GM19372 (cell line): ENCODE results near the gene ICA1L.

Source experiments
- ATAC-seq: cut with Tn5 transposase; IDR thresholded peaks from one replicate; pipeline ENCODE4 v1.9.1; 2021; ENCODE audit warnings: mild to moderate bottlenecking, low read depth, moderate library complexity; ENCODE audit not compliant: unreplicated experiment

Gene ICA1L

DNA sequence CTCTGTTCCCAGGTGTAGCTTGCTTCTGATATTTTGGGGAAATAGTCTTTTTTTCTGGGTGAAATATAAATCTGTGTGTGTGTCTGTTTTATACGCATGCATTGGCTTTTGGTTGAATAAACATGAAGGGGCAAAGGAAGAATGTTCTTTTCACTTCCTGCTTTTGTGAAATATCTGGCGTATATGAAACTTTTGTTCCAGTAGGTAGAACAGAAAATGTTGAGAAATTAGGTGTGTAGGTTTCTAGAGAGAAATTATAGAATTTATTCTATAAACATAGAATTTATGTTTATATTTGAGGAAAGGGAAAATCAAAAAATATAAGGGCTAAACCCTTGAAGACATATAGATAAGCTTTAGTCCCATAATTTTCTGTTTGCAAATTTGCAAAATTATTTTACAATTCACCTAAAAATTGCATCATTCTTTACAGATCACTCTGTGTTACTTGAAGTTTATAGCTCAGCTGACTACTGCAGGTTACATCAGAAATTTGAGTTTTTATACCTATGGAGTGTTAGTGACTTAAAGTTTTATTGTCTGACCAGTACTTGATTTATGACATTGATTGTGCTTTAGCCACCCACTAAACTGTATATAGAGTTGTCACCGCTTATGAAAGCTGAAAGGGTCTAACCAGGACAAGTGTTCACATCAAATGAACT is 120.7 kb downstream of the ICA1L start:
- ATAC-seq = no peak

DNA sequence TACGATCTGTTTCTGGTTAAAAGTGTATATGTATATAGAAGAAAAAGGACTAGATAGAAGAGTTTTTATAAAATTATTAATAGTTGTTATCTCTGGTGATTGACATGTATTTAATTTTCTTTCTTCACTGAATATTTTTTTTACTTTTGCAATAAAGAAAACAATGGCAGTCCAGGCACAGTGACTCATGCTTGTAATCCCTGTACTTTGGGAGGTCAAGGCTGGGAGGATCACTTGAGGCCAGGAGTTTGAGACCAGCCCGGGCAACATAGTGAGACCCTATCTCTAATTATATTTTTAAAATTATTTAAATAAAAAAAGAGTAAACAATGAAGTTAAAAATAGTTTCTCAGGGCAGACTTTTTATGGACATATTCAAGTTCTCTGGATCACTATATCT is 122.1 kb downstream of the ICA1L start:
- ATAC-seq = no peak

DNA sequence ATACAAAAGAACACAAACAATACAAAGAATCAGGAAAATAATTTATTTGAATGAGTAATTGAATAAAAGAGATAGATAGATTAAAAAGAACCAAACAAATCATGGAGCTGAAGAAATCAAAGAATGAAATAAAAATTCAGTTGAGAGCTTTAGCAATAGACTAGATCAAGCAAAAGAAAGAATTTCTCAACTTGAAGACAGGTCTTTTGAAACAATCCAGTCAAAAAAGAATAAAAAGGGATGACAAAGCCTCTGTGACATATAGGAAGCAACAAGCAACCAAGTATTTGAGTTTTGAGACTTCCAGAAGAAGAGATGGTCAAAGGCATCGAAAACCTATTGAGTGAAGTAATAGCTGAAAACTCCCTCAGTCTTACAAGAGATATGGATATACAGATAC is 128.0 kb downstream of the ICA1L start:
- ATAC-seq = no peak

- no peak for ATAC-seq
Measured at GRCh38 chr2:202736826-202737225, 134.7 kb downstream of the ICA1L start.

DNA sequence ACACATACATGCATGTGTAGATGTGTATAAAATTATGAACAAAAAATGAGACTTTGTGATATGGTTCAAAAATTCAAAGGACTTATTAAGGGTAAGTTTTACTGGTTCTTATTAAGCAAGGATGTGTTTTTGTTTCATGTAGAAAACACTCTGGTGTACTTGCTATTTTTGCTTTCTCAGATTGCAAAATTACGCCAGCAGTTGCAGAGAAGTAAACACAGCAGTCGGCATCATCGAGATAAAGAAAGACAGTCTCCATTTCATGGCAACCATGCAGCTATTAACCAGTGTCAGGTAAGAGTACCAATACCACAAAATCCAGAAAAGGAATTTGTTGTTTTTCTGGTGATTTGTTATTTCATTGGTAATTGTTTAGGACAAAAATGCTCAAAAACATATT is 145.5 kb downstream of the ICA1L start:
- no peak for ATAC-seq

GRCh38 chr2:202723746-202724145 is 147.8 kb downstream of the ICA1L start:
- ATAC-seq = no peak
